Endothelial cell of umbilical vein (primary cell): Measurements from ENCODE around the gene CTU1. TPM values are rescaled to one million over a fixed set of nuclear protein-coding genes. Genes with fewer than 3 reads are reported as not detected.

Experiments
- BruUV-seq: library from RNA; stranded (reverse); fragments of 400-500 nt; replicated peaks from 2 replicates; lab custom pipeline; 2021; lab: Mats Ljungman, UMichigan
- CTCF ChIA-PET: fragments of 300-600, 350-600 bp; sonication (Branson Sonifier 250); formaldehyde crosslinking; loops from one replicate; lab custom pipeline; 2021; ENCODE audit warnings: antibody characterized with exemption, inconsistent platforms; lab: Charles Lee
- POLR2A ChIA-PET: fragments of 300-600, 350-600 bp; sonication (Branson Sonifier 250); formaldehyde crosslinking; loops from one replicate; lab custom pipeline; 2021; ENCODE audit warnings: antibody characterized with exemption, inconsistent platforms; lab: Charles Lee
- DNase-seq: peaks from one replicate; pipeline ENCODE4 v3.0.0-alpha.2; 2011; ENCODE audit warnings: low read depth, low spot score
- FAIRE-seq: peaks from 2 replicates; lab custom pipeline; 2011; peaks lifted over from hg19 to GRCh38; lab: Jason Lieb, UNC
- H2AFZ ChIP-seq: 2 replicates; pipeline ENCODE4 v1.6.0; 2012; ENCODE audit warnings: low read depth, low read length, control low read depth, inconsistent platforms
- H3K27ac ChIP-seq: 2 replicates; pipeline ENCODE4 v1.5.1; 2011; ENCODE audit warnings: low read depth, mild to moderate bottlenecking, control low read depth, low read length, moderate library complexity; ENCODE audit not compliant: insufficient read depth
- H3K27me3 ChIP-seq, 2 experiments: 2 replicates each; pipeline versions ENCODE4 v1.6.0 to v1.6.1; 2011; ENCODE audit warnings: low read length in 2 of 2, mixed read lengths in 1 of 2; ENCODE audit not compliant: control insufficient read depth in 2 of 2, insufficient read depth in 2 of 2
- H3K36me3 ChIP-seq, 2 experiments: 2 replicates in 1 of 2; 3 replicates in 1 of 2; pipeline ENCODE4 v1.5.1; 2011; ENCODE audit warnings: low read length in 2 of 2, mild to moderate bottlenecking in 1 of 2, moderate library complexity in 1 of 2; ENCODE audit not compliant: control insufficient read depth in 2 of 2, insufficient read depth in 2 of 2; ENCODE audit errors: extremely low read depth in 1 of 2
- H3K4me1 ChIP-seq: 3 replicates; pipeline ENCODE4 v1.5.1; 2011; ENCODE audit warnings: mild to moderate bottlenecking, low read length; ENCODE audit not compliant: control insufficient read depth, insufficient read depth; ENCODE audit errors: extremely low read depth
- H3K4me2 ChIP-seq: 2 replicates; pipeline ENCODE4 v1.6.1; 2011; ENCODE audit warnings: low read length, control low read depth, mixed read lengths; ENCODE audit not compliant: insufficient read depth
- H3K4me3 ChIP-seq, 3 experiments: fragments of 200-600 bp in 1 of 3; sonication (generic), shearing (Covaris generic) in 1 of 3; replicated peaks in 1 of 3; 2 replicates each; pipeline ENCODE4 v1.5.1; 2011 to 2016; ENCODE audit warnings: control low read depth in 3 of 3, low read length in 3 of 3, mild to moderate bottlenecking in 2 of 3, inconsistent platforms in 1 of 3, low read depth in 1 of 3, moderate library complexity in 1 of 3; ENCODE audit not compliant: insufficient read depth in 1 of 3
- H3K79me2 ChIP-seq: 2 replicates; pipeline ENCODE4 v1.6.0; 2012; ENCODE audit warnings: low read length, inconsistent platforms; ENCODE audit not compliant: control insufficient read depth, insufficient read depth
- H3K9ac ChIP-seq: replicated peaks from 2 replicates; pipeline ENCODE3; 2011; ENCODE audit warnings: low read length, control low read depth; ENCODE audit not compliant: insufficient read depth; ENCODE audit errors: extremely low read depth
- H3K9me1 ChIP-seq: replicated peaks from 3 replicates; pipeline ENCODE4 v1.6.0; 2011; ENCODE audit warnings: mild to moderate bottlenecking, low read length; ENCODE audit not compliant: control insufficient read depth, insufficient read depth; ENCODE audit errors: extremely low read depth
- H3K9me3 ChIP-seq: replicated peaks from 2 replicates; pipeline ENCODE4 v1.5.1; 2012; ENCODE audit warnings: low read length, inconsistent platforms; ENCODE audit not compliant: control insufficient read depth, insufficient read depth
- H4K20me1 ChIP-seq: replicated peaks from 2 replicates; pipeline ENCODE3; 2011; ENCODE audit warnings: mild to moderate bottlenecking, low read length; ENCODE audit not compliant: control insufficient read depth, insufficient read depth; ENCODE audit errors: extremely low read depth
- EZH2 ChIP-seq: IDR thresholded peaks from 2 replicates; pipeline ENCODE4 v1.6.1; 2012; ENCODE audit warnings: borderline replicate concordance, low read depth, mild to moderate bottlenecking, moderate library complexity, low read length, inconsistent platforms; ENCODE audit not compliant: severe bottlenecking
- FOS ChIP-seq: IDR thresholded peaks from 2 replicates; pipeline ENCODE4 v1.6.1; 2011; ENCODE audit warnings: mild to moderate bottlenecking, low read length, moderate library complexity, borderline replicate concordance; ENCODE audit not compliant: insufficient read depth
- GATA2 ChIP-seq: IDR thresholded peaks from 2 replicates; pipeline ENCODE4 v1.7.0; 2011; ENCODE audit warnings: low read depth, mild to moderate bottlenecking, moderate library complexity, mixed read lengths, low read length; ENCODE audit not compliant: insufficient read length, insufficient read depth
- JUN ChIP-seq: IDR thresholded peaks from 2 replicates; pipeline ENCODE4 v1.6.1; 2011; ENCODE audit warnings: borderline replicate concordance, low read depth; ENCODE audit not compliant: insufficient read length, insufficient read depth
- MYC ChIP-seq: IDR thresholded peaks from one replicate; pipeline ENCODE4 v1.6.1; 2011; ENCODE audit warnings: mild to moderate bottlenecking, low read depth, low read length
- POLR2A ChIP-seq: IDR thresholded peaks from 2 replicates; pipeline ENCODE4 v1.6.1; 2012; ENCODE audit warnings: low read depth, mild to moderate bottlenecking, control low read depth, low read length
- POLR2AphosphoS5 ChIP-seq: IDR thresholded peaks from 2 replicates; pipeline ENCODE4 v1.6.1; 2012; ENCODE audit warnings: low read depth, mild to moderate bottlenecking, control low read depth, low read length, moderate library complexity; ENCODE audit not compliant: insufficient read depth
- dilution Hi-C: fragments of 300-500 bp; cut with MboI; formaldehyde crosslinking; loops from one replicate; pipeline ENCODE4 v1.15.0; 2019; ENCODE audit warnings: low sequenced_read_pairs; ENCODE audit not compliant: extremely low pct_ligation_motif_present
- intact Hi-C: fragments of 100-400 bp; cut with micrococcal nuclease; formaldehyde crosslinking; loops from one replicate; pipeline ENCODE4 v1.10.0; 2022
- polyA plus RNA-seq, 4 experiments: library from polyadenylated mRNA; depleted of rRNA in 3 of 4; stranded (reverse) in 3 of 4; unstranded in 1 of 4; fragments of >200 nt; gene quantifications; 2 replicates each; pipeline versions ENCODE4 v1.2.1 to v1.2.3, GENCODE V29; 2011 to 2012; ENCODE audit warnings: missing spikeins in 1 of 4
- total RNA-seq: library from RNA; stranded (reverse); gene quantifications from 2 replicates; pipeline ENCODE4 v1.2.3, GENCODE V29; 2021
- TF ChIP-seq, protein P1 (sequence below): IDR thresholded peaks from 2 replicates; pipeline ENCODE4 v1.6.1; 2011; ENCODE audit not compliant: insufficient read depth, insufficient read length
- TF ChIP-seq, protein P2 (sequence below), 2 donors: IDR thresholded peaks; 1 replicate in 1 of 2; 2 replicates in 1 of 2; pipeline ENCODE4 v1.5.1; 2011; ENCODE audit warnings: low read length in 2 of 2, mild to moderate bottlenecking in 2 of 2, moderate library complexity in 2 of 2, control low read depth in 1 of 2, inconsistent platforms in 1 of 2, low read depth in 1 of 2; ENCODE audit not compliant: insufficient read depth in 1 of 2; ENCODE audit errors: extremely low read depth in 1 of 2

CTU1 gene
- total and polyA plus RNA-seq, 2 donors (not counting 3 experiments of a cell fraction or from before 2014, with no cell fraction given), result 6.1 to 8.7 TPM

DNA sequence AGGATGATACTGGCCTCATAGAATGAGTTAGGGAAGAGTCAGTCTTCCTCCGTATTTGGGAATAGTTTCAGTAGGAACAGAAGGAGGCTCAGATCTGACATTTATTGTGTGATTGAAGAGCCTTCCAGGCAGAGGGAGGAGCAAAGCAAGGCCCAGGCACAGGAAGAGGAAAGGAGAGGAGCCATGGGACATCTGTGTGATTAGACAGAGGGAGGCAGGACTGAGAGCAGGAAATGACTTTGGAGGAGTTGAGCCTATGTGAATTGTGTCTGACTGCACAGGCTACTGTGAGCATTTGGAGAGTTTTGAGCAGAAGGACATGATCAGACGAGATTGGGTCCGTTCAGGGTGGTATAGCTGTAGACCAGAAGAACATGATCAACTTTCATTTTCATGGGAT lies 42.4 kb upstream of the CTU1 start:
- Histone ChIP-seq H3K27me3 (no peaks in the 10 kb centered on the region), H3K9me1 (no peaks in the 10 kb centered on the region), H3K27ac (no peak overlapping the region), H3K4me2 (no peak overlapping the region), H3K9ac (no peak overlapping the region), H3K4me3 (no peak overlapping the region), H2AFZ (no peak overlapping the region), H3K36me3 (no peaks in the 10 kb centered on the region), H3K9me3 (no peaks in the 10 kb centered on the region), H3K4me1 (no peaks in the 10 kb centered on the region), H4K20me1 (no peaks in the 10 kb centered on the region), H3K79me2 (no peaks in the 10 kb centered on the region)
- FAIRE-seq (no peak), DNase-seq (no peak)
- TF ChIP-seq GATA2, result no peak
- no peak for TF ChIP-seq POLR2A
- TF ChIP-seq JUN, result no peak
- TF ChIP-seq POLR2AphosphoS5, result no peak
- TF ChIP-seq, protein P1, sequence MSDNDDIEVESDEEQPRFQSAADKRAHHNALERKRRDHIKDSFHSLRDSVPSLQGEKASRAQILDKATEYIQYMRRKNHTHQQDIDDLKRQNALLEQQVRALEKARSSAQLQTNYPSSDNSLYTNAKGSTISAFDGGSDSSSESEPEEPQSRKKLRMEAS, result no peak
- TF ChIP-seq, protein P2, sequence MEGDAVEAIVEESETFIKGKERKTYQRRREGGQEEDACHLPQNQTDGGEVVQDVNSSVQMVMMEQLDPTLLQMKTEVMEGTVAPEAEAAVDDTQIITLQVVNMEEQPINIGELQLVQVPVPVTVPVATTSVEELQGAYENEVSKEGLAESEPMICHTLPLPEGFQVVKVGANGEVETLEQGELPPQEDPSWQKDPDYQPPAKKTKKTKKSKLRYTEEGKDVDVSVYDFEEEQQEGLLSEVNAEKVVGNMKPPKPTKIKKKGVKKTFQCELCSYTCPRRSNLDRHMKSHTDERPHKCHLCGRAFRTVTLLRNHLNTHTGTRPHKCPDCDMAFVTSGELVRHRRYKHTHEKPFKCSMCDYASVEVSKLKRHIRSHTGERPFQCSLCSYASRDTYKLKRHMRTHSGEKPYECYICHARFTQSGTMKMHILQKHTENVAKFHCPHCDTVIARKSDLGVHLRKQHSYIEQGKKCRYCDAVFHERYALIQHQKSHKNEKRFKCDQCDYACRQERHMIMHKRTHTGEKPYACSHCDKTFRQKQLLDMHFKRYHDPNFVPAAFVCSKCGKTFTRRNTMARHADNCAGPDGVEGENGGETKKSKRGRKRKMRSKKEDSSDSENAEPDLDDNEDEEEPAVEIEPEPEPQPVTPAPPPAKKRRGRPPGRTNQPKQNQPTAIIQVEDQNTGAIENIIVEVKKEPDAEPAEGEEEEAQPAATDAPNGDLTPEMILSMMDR (IDR thresholded peaks at IDR 0.05; ENCODE audit: extremely low read depth in 1 of 2, insufficient read depth in 1 of 2, low read depth in 1 of 2, low read length in 2 of 2), result no peak
- TF ChIP-seq EZH2, result no peak
- TF ChIP-seq FOS, result no peak
- TF ChIP-seq MYC, result no peak
- CTCF ChIA-PET, result no interaction called here
- intact Hi-C loops (no loop called here), dilution Hi-C loops (no loop called here)
- POLR2A ChIA-PET, result no interaction called here
- BruUV-seq, result no TSS peak
